GDM1 (cell line): ENCODE data around the gene MAEA.

ENCODE experiments used
- DNase-seq: peaks from one replicate; lab custom pipeline; 2025; lab: John Stamatoyannopoulos, UW

The MAEA gene

GRCh38 chr4:1249731-1250526, 39.8 kb upstream of the MAEA start:
- DNase-seq, result no peak

- DNase-seq, result no peak
Observed at GRCh38 chr4:1250527-1250812, 39.2 kb upstream of the MAEA start.

DNA sequence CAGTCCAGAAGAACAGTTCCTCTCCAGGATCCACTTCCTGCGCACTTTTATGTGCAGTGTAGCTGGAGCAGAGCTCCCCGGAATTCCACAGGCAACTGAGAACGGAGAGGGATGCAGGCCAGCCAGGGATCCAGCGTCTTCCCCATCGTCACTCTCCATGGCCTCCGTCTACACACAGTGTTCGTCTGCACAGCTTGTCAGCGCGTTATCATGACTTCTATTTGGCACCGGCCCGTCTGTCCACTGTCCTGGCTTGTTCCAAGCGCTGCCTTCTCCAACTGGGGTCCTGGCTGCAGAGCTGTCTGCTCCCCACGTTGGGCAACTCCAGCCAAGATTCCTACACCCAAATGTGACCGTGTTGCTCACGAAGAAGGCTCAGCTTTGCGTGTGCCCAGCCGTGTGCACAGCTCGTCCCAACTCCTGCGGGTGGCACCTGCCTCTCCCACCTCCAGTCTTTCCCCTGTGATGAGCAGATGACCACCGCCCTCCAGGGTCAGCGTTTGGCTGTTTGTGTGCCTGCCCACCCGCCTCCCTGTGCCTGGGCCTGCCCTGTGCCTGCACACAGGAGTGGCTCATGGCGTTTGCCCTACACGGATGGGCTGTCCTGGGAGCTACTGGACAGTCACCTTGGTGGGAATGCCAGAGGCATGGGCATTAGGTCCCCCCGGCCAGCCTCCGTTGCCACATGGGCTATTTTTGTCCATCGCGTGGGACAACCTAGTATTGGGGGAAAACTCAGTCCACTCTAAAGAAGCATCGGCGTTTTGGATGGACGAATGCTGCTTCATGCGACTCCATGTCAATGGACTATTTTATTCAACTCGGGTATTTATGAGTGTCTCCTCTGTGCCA, 38.5 kb upstream of the MAEA start:
- no peak for DNase-seq

- DNase-seq, result no peak
Observed at GRCh38 chr4:1251773-1252066, 38.0 kb upstream of the MAEA start.

DNA sequence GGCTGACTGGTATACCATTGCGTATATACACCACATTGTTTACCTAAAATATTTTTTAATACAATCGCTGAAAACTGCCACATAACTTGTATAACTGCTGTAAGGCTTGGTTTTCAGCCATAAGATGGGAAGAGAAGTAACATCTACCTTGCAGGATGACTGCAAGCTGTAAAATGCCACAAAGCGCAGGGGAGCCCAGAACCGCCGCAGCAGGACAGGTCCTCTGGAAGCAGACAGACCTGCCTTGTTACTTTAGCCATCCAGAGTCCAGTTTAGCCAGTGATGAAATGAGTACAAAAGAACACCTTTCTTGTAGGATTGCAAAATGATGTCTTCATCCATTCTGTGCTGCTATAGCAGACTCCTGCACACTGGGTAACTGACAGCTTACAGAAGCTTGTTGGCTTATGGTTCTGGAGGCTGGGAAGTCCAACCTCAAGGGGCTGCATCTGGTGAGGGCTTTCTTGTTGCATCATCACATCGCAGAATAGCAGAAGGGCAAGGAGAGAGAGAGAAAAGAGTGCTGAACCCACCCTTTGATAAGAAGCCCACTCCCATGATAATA, 36.7 kb upstream of the MAEA start:
- DNase-seq, result no peak

- no peak for DNase-seq
Observed at GRCh38 chr4:1253831-1254230, 35.9 kb upstream of the MAEA start.

DNA sequence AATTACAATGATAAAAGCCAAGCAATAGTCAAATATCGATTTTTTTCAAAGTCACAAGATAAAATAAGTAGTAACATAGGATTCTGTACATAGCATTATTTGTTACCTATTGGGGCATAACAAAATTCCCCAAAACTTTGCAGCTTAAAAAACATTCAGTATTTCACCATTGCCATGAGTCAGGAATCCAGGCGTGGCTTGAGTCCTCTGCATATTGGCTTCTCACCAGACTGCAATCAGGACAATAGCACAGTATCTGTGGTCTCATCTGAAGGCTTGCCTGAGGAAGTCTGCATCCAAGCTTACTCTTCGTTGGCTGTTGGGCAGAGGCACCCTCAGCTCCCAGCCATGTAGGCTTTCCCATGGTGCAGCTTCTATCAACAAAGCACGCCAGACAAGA, 34.5 kb upstream of the MAEA start:
- DNase-seq, result no peak

DNA sequence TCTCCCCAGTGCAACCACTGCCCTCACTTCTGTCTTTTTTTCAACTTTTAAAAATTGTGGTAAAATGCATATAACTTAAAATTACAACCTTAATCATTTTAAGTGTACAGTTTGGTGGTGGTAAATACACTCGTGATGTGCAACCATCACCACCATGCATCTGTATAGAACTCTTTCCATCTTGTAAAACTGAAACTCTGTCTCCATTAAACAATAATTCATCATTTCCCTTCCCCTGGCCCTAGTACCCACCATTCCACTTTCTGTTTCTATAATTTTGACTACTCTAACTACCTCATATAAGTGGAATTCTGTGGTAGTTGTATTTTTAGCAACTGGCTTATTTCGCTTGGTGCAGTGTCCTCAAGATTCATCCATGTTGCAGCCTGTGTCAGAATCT, 34.0 kb upstream of the MAEA start:
- DNase-seq, result no peak

DNA sequence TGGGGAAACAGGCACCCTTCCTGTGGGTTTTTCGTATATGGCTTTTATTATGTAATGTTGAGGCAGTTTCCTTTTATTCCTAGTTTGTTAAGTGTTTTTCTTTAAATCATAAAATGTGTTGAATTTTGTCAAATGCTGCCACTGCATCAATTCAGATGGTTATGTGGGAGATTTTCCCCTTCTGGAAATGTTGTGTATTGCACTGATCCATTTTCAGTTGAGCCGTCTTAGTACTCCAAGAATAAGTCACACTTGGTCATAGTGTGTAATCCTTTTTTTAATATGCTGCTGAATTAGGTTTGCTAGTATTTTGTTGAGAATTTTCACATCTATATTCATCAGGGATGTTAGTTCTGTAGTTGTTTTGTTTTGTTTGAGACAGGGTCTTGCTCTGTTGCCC, 31.2 kb upstream of the MAEA start:
- no peak for DNase-seq

DNA sequence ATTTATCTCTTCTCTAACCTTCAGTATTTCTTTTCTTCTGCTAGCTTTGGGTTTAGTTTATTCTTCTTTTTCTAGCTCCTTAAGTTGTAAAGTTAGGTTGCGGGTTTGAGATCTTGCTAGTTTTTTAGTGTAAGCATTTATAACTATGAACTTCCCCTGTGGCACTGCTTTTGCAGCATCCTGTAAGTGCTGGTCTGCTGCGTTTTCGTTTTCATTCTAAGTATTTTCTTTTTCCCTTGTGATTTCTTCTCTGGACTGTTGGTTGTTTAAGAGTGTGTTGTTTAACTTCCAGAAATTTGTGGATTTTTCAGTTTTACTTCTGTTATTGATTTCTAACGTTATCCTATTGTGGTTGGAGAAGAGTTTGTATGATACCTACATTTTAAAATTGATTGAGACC, 29.7 kb upstream of the MAEA start:
- no peak for DNase-seq

DNA sequence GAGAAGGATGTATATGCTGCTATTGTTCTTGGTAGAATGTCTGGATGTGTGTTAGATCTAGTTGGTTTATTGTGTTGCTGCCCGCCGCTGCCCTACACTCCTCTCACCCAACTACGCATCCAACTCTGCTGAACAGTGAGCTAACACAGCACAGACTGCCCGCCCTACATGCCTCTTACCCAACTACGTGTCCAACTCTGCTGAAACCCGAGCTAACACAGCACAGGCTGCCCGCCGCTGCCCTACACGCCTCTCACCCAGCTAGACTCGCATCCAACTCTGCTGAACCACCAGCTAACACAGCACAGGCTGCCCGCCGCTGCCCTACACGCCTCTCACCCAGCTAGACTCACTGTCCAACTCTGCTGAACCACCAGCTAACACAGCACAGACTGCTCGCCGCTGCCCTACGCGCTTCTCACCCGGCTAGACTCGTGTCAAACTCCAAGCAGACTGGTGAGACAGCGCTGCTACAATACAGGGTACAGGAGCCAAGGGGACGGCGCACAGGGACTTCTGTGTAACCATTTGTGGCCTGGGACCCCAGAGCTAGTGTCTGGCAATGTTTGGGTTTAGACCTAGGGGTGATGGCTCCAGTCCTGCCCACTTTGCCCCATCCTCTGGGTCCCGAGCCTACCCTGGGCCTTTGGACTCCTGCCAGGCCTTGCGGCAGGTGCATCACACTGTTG, 29.1 kb upstream of the MAEA start:
- DNase-seq, result no peak

DNA sequence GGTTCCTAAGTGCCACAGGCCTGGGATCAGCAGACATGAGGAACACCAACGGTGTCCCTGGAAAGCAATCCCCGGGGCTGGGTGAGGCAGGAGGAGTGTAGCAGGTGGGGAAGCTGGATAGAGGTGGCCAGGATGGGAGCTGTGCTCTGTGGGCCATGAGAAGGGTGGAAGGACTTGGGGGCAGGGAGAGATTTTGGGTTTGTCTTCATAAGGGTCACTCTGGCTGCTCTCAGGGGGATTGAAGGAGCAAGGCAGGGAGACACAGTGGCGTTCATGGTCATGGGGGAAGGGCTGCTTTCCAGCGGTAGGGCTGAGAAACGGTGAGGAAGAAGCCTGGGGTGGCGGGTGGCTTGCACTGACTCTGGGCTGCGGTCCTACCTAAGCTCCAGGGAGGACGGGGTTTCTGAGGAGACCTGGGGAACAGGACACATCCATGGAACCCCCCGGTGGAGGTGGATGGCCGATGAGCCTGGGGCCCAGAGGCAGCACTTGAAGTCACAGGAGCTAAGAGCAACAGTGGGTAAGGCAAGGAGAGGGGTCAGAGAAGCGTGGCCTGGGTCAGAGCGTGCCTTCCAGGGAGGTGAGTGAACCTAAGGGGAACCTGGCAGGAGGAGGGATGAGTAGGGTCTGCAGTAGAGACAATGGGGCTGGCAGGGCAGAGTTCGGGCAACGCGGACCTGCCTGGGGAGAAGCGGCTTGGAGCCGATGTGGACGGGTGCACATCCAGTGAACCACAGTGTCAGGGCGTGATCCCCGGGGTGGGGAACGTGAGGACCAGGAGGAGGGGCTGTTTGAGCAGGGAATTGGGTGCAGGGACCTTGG, 28.4 kb upstream of the MAEA start:
- DNase-seq, result no peak

DNA sequence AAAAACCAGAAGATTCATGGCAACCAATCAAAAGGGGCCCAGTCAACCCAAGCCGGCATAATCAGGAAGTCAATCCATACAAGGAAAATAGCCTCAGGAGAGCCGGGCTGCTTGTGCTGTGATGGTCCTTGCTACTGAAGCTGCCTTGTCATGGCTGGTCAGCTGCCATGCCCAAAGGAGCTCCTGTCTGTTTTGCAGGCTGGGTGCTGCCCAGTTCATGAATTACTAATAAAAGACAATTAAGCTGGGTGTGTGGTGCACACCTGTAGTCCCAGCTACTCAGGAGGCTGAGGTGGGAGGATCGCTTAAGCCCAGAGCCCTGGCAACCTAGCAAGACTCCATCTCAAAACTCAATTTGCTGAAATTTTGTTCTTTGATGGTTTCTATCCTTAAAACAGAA, 24.7 kb upstream of the MAEA start:
- no peak for DNase-seq

- no peak for DNase-seq
Observed at GRCh38 chr4:1265351-1265750, 24.3 kb upstream of the MAEA start.

- no peak for DNase-seq
Observed at GRCh38 chr4:1266881-1267763, 22.6 kb upstream of the MAEA start.

DNA sequence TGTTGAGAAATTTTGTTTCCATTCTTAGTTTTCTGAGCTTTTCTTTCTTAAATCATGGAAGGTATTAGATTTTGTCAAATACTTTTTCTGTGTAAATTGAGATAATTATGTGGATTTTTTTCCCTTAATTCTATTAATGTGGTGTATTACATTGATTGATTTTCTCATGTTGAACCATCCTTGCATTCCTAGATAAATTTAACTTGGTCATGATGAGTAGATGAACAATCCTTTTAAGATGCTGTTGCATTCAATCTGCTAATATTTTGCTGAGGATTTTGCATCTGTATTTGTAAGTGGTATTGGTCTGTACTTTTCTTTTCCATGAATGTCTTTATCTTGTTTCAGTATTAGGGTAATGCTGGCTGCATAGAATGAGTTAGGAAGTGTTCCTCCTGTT, 20.5 kb upstream of the MAEA start:
- no peak for DNase-seq

DNA sequence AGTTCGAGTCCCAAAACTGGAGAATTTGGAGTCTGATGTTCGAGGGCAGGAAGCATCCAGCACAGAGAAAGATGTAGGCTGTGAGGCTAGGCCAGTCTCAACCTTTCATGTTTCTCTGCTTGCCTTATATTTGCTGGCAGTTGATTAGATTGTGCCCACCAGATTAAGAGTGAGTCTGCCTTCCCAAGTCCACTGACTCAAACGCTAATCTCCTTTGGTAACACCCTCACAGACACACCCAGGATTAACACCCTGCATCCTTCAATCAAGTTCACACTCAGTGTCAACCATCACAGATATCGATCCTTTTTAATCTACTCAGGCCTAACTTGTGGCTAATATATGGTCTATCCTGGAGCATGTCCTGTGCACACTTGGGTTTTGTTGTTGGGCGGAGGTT, 18.0 kb upstream of the MAEA start:
- DNase-seq, result no peak

DNA sequence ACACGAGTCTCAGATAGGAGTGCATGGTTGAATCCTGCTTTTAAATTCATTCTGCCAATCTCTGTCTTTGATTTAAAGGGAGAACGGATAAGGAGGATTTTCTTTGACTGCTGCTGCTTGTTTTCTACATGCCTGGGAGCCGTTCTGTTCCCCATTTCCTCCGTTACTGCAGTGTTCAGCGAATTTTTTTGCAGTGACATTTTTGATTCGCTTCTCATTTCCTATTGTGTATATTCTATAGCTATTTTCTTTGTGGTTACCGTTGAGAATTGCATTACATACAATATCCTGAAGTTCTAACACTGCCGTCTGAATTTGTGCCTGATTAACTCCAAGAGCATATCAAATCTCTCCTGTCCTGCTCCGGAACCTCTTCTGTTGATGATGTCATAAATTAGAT, 14.8 kb upstream of the MAEA start:
- no peak for DNase-seq

GRCh38 chr4:1276984-1277383, 12.7 kb upstream of the MAEA start:
- no peak for DNase-seq

GRCh38 chr4:1277667-1278665, 11.7 kb upstream of the MAEA start:
- no peak for DNase-seq
